GM19025 (cell line): ENCODE data around the gene IBA57.
"Not testable (repeated sequence)": the region's sequence is repeated elsewhere in the genome, so short reads cannot be mapped to it uniquely, and the experiment has no call there.

Experiments used
- ATAC-seq: cut with Tn5 transposase; IDR thresholded peaks from one replicate; pipeline ENCODE4 v1.9.1; 2021; ENCODE audit warnings: mild to moderate bottlenecking, low read depth, moderate library complexity; ENCODE audit not compliant: unreplicated experiment

Gene IBA57

GRCh38 chr1:228170666-228171065 lies 5.1 kb downstream of the IBA57 start:
- no peak for ATAC-seq

- no peak for ATAC-seq
Measured at GRCh38 chr1:228171221-228171891, 5.8 kb downstream of the IBA57 start.

GRCh38 chr1:228172591-228173527 lies 7.3 kb downstream of the IBA57 start:
- no peak for ATAC-seq

GRCh38 chr1:228173528-228174481 lies 8.2 kb downstream of the IBA57 start:
- ATAC-seq, result not testable (repeated sequence)

GRCh38 chr1:228174482-228175315 lies 9.1 kb downstream of the IBA57 start:
- no peak for ATAC-seq

GRCh38 chr1:228175316-228176023 lies 9.9 kb downstream of the IBA57 start:
- no peak for ATAC-seq

GRCh38 chr1:228176024-228176395 lies 10.4 kb downstream of the IBA57 start:
- no peak for ATAC-seq

GRCh38 chr1:228176461-228177182 lies 11.0 kb downstream of the IBA57 start:
- no peak for ATAC-seq

- ATAC-seq, result no peak
Measured at GRCh38 chr1:228177183-228177475, 11.5 kb downstream of the IBA57 start.

GRCh38 chr1:228177721-228178710 lies 12.4 kb downstream of the IBA57 start:
- ATAC-seq, result no peak

GRCh38 chr1:228178737-228179684 lies 13.4 kb downstream of the IBA57 start:
- ATAC-seq, result no peak

- no peak for ATAC-seq
Measured at GRCh38 chr1:228180271-228180958, 14.8 kb downstream of the IBA57 start.

GRCh38 chr1:228180959-228181644 lies 15.5 kb downstream of the IBA57 start:
- no peak for ATAC-seq

GRCh38 chr1:228181645-228182034 lies 16.0 kb downstream of the IBA57 start:
- no peak for ATAC-seq

- ATAC-seq, result no peak
Measured at GRCh38 chr1:228182296-228183030, 16.9 kb downstream of the IBA57 start.
